ENCODE measurements around the gene COX18.
A peak's percentile ranks its signal among the peaks of the same experiment; 100 is the strongest.

COX18 gene

GRCh38 chr4:73053076-73053475, 16.4 kb downstream of the COX18 start:
- no peak for DNase-seq (ENCODE audit: low spot score)

GRCh38 chr4:73051625-73052024, 17.9 kb downstream of the COX18 start:
- DNase-seq (ENCODE audit: low spot score), result no peak

DNA sequence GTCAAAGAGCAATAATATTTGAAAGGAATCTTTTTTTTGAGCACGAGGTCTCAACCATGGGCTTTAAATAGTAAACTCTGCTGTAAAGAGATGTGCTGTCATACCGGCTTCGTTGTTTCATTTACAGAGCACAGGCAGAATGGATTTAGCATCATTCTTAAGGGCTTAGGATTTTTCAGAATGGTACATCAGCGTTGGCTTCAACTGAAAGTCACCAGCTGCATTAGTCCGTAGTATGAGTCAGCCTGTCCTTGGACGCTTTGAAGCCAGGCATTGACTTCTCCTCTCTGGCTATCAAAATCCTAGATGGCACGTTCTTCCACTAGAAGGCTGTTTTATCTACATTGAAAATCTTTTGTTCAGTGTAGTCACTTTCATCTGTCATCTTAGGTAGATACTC, 23.6 kb downstream of the COX18 start:
- DNase-seq (ENCODE audit: low spot score), result no peak

DNA sequence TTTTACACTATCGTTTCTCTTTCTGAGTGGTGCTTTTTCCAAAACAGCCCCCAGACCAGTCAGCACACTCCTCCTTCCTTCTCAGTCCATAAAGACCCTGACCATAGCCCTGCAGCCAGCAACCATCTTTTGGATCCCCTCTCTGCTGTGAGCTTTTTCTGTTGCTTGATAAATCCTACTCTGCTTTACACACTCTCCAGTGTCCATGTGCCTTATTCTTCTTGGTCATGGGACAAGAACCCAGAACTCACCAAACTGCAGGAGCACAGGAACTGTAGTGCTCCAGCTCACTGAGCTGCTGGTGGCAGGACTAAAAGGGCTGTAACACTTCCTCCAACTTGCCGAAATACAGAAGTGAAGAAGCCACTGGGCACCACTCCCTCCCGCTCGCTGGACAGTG, 32.5 kb downstream of the COX18 start:
- no peak for DNase-seq (ENCODE audit: low spot score)

- no peak for DNase-seq (ENCODE audit: low spot score)
Observed at GRCh38 chr4:73036123-73036522, 33.4 kb downstream of the COX18 start.

DNA sequence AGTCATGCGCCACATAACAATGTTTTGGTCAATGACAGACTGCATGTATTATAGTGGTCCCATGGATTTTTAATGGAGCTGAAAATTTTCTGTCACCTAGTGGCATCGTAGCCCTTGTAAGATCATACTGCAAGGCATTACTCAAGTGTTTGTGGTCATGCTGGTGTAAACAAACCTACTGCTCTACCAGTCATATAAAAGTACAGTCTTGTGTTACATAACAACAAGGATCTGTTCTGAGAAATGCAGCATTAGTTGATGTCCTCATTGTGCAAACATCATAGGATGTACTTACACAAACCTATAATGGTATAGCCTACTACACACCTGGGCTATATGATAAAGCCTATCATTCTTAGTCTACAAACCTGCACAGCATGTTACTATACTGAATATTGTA, 34.6 kb downstream of the COX18 start:
- DNase-seq (ENCODE audit: low spot score), result no peak

GRCh38 chr4:73028621-73029020, 40.9 kb downstream of the COX18 start:
- DNase-seq (ENCODE audit: low spot score), result no peak

DNA sequence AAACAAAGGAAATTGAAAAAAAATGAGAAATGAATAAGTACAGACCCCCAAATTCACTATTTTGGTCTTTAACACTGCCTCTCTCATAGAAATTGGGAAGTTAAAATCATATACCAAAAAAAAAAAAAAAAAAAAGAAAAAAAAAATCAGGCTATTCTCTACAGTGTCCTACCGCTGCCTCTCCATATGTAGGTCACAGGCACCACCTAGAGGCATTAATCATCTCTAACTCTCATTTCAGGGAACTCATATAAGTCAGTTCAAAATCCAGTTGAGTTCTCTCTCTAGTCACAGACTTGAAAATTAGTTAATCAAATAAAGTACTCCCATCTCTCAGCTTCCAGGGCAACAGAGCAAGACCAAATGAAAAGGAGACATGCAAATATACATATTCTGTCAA, 47.9 kb downstream of the COX18 start:
- no peak for DNase-seq (ENCODE audit: low spot score)

DNA sequence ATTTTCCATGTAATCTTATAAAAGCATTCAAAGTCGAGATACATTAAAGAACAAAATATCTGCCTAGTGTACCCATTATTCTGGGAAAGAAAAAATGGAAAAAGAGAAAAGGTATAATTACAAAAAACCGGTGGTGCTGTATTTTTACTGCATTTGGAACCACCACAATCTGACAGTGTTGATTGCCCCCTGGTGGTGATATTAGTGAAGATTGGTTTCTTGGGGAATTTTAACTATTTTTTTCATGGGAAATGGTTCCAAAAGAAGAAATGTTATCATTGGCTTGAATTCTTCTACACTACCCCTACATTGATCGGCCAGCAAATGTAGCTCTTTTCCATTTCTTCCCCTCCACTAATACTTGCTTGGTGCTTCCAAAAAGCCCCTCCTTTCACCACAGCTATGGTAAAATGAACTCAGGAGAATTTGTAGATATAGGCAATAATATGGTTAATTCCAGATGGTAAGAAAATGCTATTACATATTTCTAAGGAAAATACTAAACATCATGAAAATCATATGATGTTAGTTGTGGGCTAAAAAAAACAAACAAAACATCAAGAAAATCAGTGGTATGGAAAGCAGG, 50.0 kb downstream of the COX18 start:
- peak; percentile 29 for DNase-seq (ENCODE audit: low spot score)

DNA sequence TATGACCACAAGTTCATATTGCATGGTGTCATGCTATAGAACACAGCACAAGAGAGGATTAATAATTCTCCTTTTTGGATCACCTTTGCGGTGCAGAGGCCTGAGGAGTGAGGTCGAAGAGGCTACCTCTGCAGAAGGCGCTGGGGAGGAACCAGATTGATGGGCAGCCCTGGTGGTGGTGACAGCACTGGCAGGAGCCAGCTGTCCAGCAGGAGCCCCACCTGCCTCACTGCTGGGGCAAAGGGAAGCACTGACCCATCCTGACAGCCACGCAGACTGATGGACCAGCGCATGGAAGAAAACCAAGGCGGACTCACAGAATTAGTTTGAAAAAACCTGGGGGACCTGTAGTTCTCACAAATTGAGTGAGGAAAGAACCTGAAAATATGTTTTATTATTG, 50.9 kb downstream of the COX18 start:
- no peak for DNase-seq (ENCODE audit: low spot score)

DNA sequence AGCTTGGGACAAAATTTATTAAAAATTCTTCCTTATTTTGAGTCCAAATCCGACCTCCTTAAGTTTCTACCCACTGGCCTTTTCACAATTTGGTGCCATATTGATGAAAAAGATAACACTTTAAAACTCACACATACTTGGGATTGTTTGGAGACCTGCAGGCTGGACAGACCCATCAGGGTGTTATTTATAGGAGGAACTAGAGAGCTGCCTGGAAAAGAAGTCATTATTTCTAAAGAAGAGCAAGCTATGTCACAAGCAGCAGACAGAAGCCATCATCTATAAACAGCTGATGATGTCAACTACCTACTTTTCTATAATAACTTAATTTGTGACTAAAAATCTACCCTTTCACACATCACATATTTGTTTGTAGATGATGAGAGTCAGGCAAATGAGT, 56.2 kb downstream of the COX18 start:
- no peak for DNase-seq (ENCODE audit: low spot score)

DNA sequence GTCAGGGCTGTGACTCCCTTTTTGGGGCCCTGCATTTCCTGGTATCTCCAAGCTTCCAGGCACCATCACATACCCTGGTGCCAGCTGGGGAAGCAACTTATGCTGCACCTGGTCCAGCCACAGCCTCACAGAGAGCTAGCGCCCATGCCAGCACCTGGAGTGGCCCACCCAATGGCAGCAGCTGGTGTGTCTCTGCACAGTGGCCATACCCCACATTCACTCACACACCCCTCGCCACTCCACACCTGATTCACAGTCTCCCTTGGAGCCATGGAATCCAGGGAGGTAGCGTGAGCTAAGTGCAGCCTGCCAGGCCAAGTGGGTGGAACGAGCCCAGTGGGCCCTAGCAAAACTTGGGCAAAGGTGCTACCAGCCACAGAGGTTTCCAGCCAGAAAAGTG, 56.8 kb downstream of the COX18 start:
- no peak for DNase-seq (ENCODE audit: low spot score)

DNA sequence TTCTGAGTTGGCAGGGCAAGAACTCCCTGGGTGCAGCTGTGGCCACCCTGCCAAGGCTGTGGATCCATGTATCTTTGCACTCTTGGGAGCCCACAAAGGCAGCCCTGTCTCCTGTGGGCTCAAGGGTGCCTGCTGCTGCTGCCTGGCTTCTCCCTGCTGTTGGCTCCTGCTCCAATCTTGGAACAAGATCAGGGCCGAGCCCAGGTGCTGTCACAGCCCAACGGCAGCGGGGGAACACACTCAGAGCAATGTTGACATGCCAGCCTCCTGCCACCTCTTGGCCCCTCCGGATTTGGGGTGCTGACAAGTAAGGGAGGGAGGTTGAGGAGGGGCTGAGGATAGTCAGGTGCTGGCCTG, 57.9 kb downstream of the COX18 start:
- no peak for DNase-seq (ENCODE audit: low spot score)

- DNase-seq (ENCODE audit: low spot score), result no peak
Observed at GRCh38 chr4:73010789-73011628, 58.5 kb downstream of the COX18 start.

- no peak for DNase-seq (ENCODE audit: low spot score)
Observed at GRCh38 chr4:73007526-73008100, 61.9 kb downstream of the COX18 start.

DNA sequence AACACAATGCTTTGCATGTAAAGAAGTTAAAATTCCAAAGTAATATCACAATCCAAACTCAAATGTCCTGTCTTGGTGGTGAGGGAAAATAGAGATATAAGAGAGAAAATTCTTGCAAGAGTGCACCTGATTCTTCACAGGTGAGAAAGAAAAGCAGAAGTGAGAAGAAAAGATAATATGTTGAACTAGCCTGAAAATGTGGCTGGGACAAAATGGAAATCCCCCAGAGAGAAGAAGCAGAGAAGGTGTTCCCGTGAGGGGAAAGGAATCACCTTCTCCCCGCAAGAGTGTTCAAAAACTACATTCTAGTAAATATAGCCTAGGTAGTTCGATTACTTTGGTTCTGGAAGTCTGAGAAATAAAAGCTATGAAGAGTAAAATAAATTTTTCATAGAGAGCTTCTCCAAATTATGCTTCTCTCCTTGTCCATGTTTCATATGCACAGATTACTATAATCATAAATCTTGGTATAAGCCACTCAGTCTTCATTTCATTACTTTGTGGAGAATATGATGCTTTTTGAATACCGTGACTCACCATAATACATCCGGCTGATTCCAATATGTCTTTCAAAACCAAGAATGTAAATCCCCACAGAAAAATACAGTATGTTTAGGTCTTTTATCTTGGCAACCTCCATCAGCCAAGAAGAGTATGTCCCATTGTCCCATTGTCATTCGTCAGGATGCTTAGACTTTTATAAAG, 63.1 kb downstream of the COX18 start:
- DNase-seq (ENCODE audit: low spot score), result no peak

DNA sequence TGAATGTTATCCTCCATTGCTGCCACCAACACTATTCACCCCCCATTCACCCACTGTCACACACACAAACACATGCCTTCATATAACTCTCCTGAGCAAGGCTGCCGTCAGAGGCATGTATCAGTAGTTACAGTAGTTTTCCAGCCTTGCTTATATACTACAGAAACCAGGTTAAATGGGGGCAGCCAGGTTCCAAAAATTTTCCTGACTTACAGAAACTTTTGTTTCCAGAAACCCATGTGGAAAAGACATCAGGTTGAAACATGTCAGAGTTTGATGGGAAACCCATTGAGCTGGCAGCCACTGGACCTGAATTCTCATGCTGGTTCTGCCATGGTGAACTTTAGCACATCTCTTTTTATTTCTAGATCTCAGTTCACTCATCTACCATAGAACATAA, 64.0 kb downstream of the COX18 start:
- DNase-seq (ENCODE audit: low spot score), result no peak
